SH-SY5Y (cell line): ENCODE results near the gene METAP2.

Experiments
- GATA2 ChIP-seq: IDR thresholded peaks from 2 replicates; pipeline ENCODE4 v1.6.1; 2011; ENCODE audit warnings: mild to moderate bottlenecking, low read depth, low read length
- GATA3 ChIP-seq: IDR thresholded peaks from 2 replicates; pipeline ENCODE4 v1.6.1; 2011; ENCODE audit warnings: low read depth, mild to moderate bottlenecking, low read length, moderate library complexity

DNA sequence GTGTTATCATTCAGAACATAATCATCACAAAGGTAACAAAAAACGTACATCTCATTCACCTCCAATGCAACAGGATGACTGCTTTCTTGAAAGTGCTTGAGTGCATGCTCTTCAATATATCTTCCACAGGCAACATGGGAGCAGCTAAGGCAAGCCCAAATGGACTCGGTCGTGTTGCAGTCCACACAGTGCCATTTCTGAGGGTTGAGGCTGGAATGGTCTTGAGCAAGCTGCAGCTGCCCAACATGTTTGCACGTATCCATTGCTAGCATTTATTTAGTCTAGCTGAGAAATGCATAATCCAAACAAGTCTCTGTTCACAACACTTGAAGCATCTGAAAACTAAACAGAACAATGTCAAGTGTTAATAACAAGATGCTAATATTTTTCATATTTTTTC, 60.0 kb downstream of the METAP2 start:
- no peak for TF ChIP-seq GATA3
- no peak for TF ChIP-seq GATA2
